OCI-LY3 (cell line): ENCODE measurements around the gene CCDC34.

Experiments
- CTCF ChIP-seq: fragments of 200-600, 300-600 bp; sonication (generic); IDR thresholded peaks from 2 replicates; pipeline ENCODE4 v1.5.1; 2014; ENCODE audit warnings: antibody characterized with exemption, low read length, low read depth
- EZH2phosphoT487 ChIP-seq: fragments of 200-600 bp; shearing (Covaris generic); IDR thresholded peaks from 2 replicates; pipeline ENCODE4 v1.6.1; 2018; ENCODE audit warnings: antibody characterized with exemption, mixed run types, low read depth

GRCh38 chr11:27361649-27362431, 1.2 kb downstream of the CCDC34 start:
- no peak for TF ChIP-seq CTCF
- TF ChIP-seq EZH2phosphoT487, result no peak
